ENCODE results near the gene PABPC3.

The PABPC3 gene

GRCh38 chr13:25135896-25136295 is 40.0 kb downstream of the PABPC3 start:
- POLR2A ChIA-PET, result no interaction called here

DNA sequence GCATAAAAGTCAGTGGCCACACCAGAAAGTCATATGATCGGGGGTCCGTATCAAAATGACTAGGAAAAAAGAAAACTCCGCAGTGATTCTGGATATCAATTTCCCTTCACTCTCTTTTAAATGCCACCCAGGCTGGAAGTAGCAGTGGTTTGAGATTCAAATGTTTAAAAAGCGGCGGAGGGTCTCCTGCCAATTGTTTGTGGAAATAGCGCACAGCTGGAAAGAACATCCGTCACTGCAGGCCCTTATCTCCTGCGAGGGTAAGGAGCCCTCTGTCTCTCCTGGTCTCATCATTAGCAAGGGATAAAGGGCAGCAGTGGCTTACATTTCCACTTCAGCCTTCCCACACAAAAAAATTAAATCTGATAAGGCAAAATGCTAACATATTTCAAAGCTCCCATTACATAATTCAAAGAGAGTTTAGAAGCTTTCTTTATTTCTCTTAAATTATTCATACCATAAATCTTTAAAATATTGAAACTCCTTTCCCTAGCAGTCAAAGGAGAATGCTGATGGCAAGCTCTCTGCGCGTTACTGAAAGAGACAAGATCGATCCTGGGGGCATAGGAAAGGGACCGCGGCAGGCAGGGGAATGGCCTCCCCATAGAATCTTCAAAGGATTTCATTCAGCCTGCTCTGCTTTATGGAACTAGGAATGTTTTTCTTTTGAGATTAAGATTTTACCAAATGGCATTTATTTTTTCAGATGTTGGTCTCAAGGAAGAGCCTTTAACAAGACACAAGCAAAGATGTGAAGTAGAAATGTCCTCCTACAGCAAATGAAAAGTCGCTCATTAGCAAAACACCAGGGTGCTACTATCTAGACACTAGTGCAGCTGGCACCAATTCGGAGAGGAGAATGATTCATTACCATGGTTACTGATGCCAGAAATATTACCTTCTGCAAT is 41.2 kb downstream of the PABPC3 start:
- CTCF ChIA-PET, result interaction anchor here (0.8 kb wide), 1 partner anchor 15 kb away, joined by 3 read pairs; no protein-coding TSS in a partner anchor
- no peak for DNase-seq (ENCODE audit: extremely low spot score)
- TF ChIP-seq, protein P1, sequence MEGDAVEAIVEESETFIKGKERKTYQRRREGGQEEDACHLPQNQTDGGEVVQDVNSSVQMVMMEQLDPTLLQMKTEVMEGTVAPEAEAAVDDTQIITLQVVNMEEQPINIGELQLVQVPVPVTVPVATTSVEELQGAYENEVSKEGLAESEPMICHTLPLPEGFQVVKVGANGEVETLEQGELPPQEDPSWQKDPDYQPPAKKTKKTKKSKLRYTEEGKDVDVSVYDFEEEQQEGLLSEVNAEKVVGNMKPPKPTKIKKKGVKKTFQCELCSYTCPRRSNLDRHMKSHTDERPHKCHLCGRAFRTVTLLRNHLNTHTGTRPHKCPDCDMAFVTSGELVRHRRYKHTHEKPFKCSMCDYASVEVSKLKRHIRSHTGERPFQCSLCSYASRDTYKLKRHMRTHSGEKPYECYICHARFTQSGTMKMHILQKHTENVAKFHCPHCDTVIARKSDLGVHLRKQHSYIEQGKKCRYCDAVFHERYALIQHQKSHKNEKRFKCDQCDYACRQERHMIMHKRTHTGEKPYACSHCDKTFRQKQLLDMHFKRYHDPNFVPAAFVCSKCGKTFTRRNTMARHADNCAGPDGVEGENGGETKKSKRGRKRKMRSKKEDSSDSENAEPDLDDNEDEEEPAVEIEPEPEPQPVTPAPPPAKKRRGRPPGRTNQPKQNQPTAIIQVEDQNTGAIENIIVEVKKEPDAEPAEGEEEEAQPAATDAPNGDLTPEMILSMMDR (IDR thresholded peaks at IDR 0.05; ENCODE audit: control extremely low read depth, extremely low read depth, low read depth, missing control alignments), result no peak
- POLR2A ChIA-PET, result no interaction called here

More at GRCh38 chr13:25135896-25136295, 40.0 kb downstream of the PABPC3 start:
- no peak for DNase-seq (ENCODE audit: extremely low spot score)
- CTCF ChIA-PET, result interaction anchor here (1.0 kb wide), 1 partner anchor 9 kb away, joined by 3 read pairs; no protein-coding TSS in a partner anchor
- TF ChIP-seq, protein P1 (IDR thresholded peaks at IDR 0.05; ENCODE audit: control extremely low read depth, extremely low read depth, low read depth, missing control alignments), result no peak

DNA sequence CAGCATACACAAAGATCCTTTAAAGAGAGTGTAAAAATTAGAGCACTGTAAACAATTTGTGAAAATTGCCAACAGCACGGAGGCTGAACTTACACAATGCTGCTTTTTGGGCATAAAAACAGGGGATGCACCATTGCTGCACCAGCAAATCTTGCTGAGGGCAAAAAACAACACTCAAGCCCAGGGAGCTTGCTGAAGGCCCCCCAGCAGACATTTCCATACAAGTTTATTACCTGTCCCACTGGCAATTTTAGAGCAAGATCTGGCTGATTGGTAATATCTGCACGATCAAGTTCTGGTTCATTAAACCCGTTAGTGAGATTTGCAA is 41.8 kb downstream of the PABPC3 start:
- POLR2A ChIA-PET, result no interaction called here
- DNase-seq (ENCODE audit: extremely low spot score), result no peak
- TF ChIP-seq, protein P1 (IDR thresholded peaks at IDR 0.05; ENCODE audit: control extremely low read depth, extremely low read depth, low read depth, missing control alignments), result no peak
- CTCF ChIA-PET, result no interaction called here

GRCh38 chr13:25141042-25141441 is 45.1 kb downstream of the PABPC3 start:
- no peak for DNase-seq (ENCODE audit: extremely low spot score)
- CTCF ChIA-PET, result interaction anchor here (1.0 kb wide), 1 partner anchor 27 kb away, joined by 3 read pairs; no protein-coding TSS in a partner anchor
- TF ChIP-seq, protein P1 (IDR thresholded peaks at IDR 0.05; ENCODE audit: control extremely low read depth, extremely low read depth, low read depth, missing control alignments), result no peak
- POLR2A ChIA-PET, result no interaction called here

- ChIA-PET CTCF (interaction anchor here (0.8 to 1.5 kb wide), 4 partner anchors 10 to 53 kb away, joined by 3 to 5 read pairs (median 3); no protein-coding TSS in a partner anchor), POLR2A (no interaction called here)
- TF ChIP-seq, protein P1 (IDR thresholded peaks at IDR 0.05; ENCODE audit: control extremely low read depth, extremely low read depth, low read depth, missing control alignments), result no peak
- DNase-seq (ENCODE audit: extremely low spot score), result no peak
Observed at GRCh38 chr13:25143706-25144105, 47.8 kb downstream of the PABPC3 start.

DNA sequence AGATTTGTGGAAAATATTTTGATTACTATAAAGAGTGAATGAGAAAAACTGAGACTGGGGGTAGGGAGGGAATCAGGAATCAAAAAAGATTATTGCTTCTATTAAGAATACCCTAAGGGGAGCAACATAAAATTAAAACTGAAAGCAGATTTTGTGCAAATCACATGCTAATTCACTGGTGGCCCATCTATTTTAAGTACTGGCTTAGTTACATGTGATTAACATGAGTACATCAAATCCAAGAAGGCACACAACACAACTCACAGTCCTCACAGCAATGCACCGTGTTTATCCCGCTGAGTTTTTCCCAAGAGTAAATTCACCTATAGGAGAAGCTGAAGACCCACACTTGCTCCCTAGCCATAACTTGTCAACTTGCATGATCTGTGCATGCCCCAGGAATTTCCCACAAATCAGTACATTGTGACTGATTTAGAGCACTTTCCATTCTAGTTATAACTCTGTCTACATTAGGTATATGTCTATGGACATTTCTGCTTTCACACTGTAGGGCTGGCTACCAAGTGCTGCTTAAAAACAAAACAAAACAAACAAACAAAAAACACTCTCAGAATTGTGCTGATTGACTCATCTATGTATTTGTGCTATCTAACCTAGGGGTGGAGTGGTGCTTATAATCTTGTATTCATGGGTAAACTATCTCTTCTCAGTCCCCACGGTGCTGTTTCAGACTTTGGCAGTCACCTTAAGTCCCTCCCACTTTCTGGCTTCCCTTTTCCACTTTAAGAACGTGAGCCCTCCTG is 51.9 kb downstream of the PABPC3 start:
- DNase-seq (ENCODE audit: extremely low spot score), result no peak
- ChIA-PET CTCF (no interaction called here), POLR2A (interaction anchor here (0.7 kb wide), 1 partner anchor 13 kb away, joined by 8 read pairs; no protein-coding TSS in a partner anchor)
- TF ChIP-seq, protein P1 (IDR thresholded peaks at IDR 0.05; ENCODE audit: control extremely low read depth, extremely low read depth, low read depth, missing control alignments), result no peak
